Panc1 (cell line): Measurements from ENCODE around the gene MAML3. TPM values are rescaled to one million over a fixed set of nuclear protein-coding genes. Genes with fewer than 3 reads are reported as not detected.

Source experiments
- ATAC-seq: fragments of 200-7000 bp; cut with Tn5 transposase; 2 replicates; pipeline ENCODE4 v1.9.1; 2020; ENCODE audit warnings: mild to moderate bottlenecking, moderate library complexity
- BruUV-seq: library from RNA; stranded (reverse); fragments of 400-500 nt; replicated peaks from 2 replicates; lab custom pipeline; 2021; lab: Mats Ljungman, UMichigan
- CTCF ChIA-PET: fragments of 300-600 bp; sonication (Branson Sonifier 250); formaldehyde crosslinking; loops from one replicate; lab custom pipeline; 2022; ENCODE audit warnings: antibody characterized with exemption; lab: Charles Lee
- POLR2A ChIA-PET: fragments of 300-600 bp; sonication (Branson Sonifier 250); formaldehyde crosslinking; loops from one replicate; lab custom pipeline; 2022; ENCODE audit warnings: antibody characterized with exemption; lab: Charles Lee
- DNase-seq: peaks from one replicate; pipeline ENCODE4 v3.0.0-alpha.2; 2010; ENCODE audit warnings: low read depth, low spot score
- H3K27ac ChIP-seq: 2 replicates; pipeline ENCODE4 v1.5.1; 2011; ENCODE audit warnings: mild to moderate bottlenecking, low read length, inconsistent platforms
- H3K27me3 ChIP-seq: fragments of 200-500 bp; sonication (Bioruptor generic); 2 replicates; pipeline ENCODE4 v1.6.0; 2014; ENCODE audit warnings: low read length, inconsistent platforms; ENCODE audit not compliant: control insufficient read depth, insufficient read depth
- H3K36me3 ChIP-seq: fragments of 200-500 bp; sonication (Bioruptor generic); 2 replicates; pipeline ENCODE4 v1.5.1; 2014; ENCODE audit warnings: inconsistent platforms, mild to moderate bottlenecking, low read length, moderate library complexity; ENCODE audit not compliant: control insufficient read depth, insufficient read depth
- H3K4me1 ChIP-seq: 2 replicates; pipeline ENCODE4 v1.5.1; 2011; ENCODE audit warnings: inconsistent platforms, mild to moderate bottlenecking, low read length, moderate library complexity; ENCODE audit not compliant: control insufficient read depth, insufficient read depth
- H3K4me3 ChIP-seq, 2 experiments: 2 replicates each; pipeline ENCODE4 v1.5.1; 2011 to 2012; ENCODE audit warnings: low read depth in 2 of 2, low read length in 2 of 2, mild to moderate bottlenecking in 2 of 2, inconsistent platforms in 1 of 2, moderate library complexity in 1 of 2
- H3K9me3 ChIP-seq: fragments of 200-500 bp; sonication (Bioruptor generic); 2 replicates; pipeline ENCODE4 v1.5.1; 2014; ENCODE audit warnings: low read depth, mild to moderate bottlenecking, inconsistent platforms, low read length, moderate library complexity; ENCODE audit not compliant: control insufficient read depth, insufficient read depth
- POLR2AphosphoS5 ChIP-seq: IDR thresholded peaks from 2 replicates; pipeline ENCODE4 v1.6.1; 2012; ENCODE audit warnings: mild to moderate bottlenecking, low read depth, low read length, moderate library complexity
- SIN3A ChIP-seq: IDR thresholded peaks from 2 replicates; pipeline ENCODE4 v1.6.1; 2012; ENCODE audit warnings: low read depth, mild to moderate bottlenecking, low read length, moderate library complexity, borderline replicate concordance; ENCODE audit not compliant: insufficient read depth
- TCF7L2 ChIP-seq: IDR thresholded peaks from 2 replicates; pipeline ENCODE4 v1.6.1; 2011; ENCODE audit warnings: mild to moderate bottlenecking, low read depth, low read length, inconsistent platforms
- in situ Hi-C: cut with HindIII; loops from 2 replicates; pipeline ENCODE4 v1.10.0; 2016; ENCODE audit warnings: low sequenced_read_pairs, low pct_unique_long_range_greater_than_20kb
- intact Hi-C: fragments of 100-400 bp; cut with micrococcal nuclease; formaldehyde crosslinking; loops from one replicate; pipeline ENCODE4 v1.10.0; 2022; ENCODE audit not compliant: unreplicated experiment
- total RNA-seq: library from RNA; stranded (reverse); gene quantifications from one replicate; pipeline ENCODE4 v1.2.1, GENCODE V29; 2021; ENCODE audit not compliant: unreplicated experiment
- TF ChIP-seq, protein P1 (sequence below): fragments of 450-650 bp; IDR thresholded peaks from 2 replicates; pipeline ENCODE4 v1.5.1; 2017; ENCODE audit warnings: mild to moderate bottlenecking
- TF ChIP-seq, protein P2 (sequence below), 2 experiments: IDR thresholded peaks; 2 replicates each; pipeline ENCODE4 v1.6.1; 2011 to 2012; ENCODE audit warnings: low read depth in 2 of 2, control low read depth in 1 of 2, low read length in 1 of 2, mild to moderate bottlenecking in 1 of 2, moderate library complexity in 1 of 2; ENCODE audit not compliant: insufficient read depth in 1 of 2

Gene MAML3
- total RNA-seq, 1 experiment from 2014 or later, result 7.7 TPM

DNA sequence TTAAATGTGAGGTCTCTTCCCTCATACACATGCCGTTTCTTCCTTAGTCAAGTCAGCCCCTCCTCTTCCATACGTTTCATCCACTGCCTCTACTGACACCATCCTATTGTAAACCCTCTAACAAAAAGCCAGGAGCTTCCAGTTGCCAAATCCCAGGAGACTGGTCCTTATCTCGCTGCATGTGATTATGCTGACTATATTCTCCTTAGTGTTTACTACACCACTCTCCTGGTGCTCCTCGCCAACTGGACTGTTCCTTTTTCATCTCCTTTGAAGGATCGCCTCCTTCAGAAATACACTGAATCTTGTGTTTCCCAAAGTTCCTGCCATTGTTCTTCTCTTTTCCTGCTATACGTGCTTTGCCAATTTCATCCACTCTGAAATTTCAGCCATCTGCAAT, 27.7 kb downstream of the MAML3 start:
- ChIA-PET POLR2A (no interaction called here), CTCF (no interaction called here)
- no peak for ATAC-seq

DNA sequence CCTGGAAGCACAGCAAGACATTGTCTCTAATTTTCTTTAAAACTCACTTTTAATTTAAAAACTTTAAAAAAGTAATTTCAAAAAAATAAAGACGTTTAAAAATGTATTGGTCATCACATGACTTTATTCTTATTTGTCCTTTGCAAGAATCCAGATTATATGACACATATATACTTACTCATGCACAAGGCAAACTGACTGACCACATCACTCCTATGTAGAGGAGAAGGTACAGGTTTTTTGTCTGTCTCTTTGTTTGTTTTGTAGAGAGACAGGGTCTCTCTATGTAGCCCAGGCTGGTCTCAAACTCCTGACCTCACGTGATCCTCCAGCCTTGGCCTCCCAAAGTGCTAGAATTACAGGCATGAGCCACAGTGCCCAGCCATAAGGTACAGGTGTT, 28.6 kb downstream of the MAML3 start:
- ChIA-PET POLR2A (no interaction called here), CTCF (no interaction called here)
- no peak for DNase-seq
- TF ChIP-seq, protein P1, sequence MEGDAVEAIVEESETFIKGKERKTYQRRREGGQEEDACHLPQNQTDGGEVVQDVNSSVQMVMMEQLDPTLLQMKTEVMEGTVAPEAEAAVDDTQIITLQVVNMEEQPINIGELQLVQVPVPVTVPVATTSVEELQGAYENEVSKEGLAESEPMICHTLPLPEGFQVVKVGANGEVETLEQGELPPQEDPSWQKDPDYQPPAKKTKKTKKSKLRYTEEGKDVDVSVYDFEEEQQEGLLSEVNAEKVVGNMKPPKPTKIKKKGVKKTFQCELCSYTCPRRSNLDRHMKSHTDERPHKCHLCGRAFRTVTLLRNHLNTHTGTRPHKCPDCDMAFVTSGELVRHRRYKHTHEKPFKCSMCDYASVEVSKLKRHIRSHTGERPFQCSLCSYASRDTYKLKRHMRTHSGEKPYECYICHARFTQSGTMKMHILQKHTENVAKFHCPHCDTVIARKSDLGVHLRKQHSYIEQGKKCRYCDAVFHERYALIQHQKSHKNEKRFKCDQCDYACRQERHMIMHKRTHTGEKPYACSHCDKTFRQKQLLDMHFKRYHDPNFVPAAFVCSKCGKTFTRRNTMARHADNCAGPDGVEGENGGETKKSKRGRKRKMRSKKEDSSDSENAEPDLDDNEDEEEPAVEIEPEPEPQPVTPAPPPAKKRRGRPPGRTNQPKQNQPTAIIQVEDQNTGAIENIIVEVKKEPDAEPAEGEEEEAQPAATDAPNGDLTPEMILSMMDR, result no peak
- TF ChIP-seq TCF7L2 (no peak), SIN3A (no peak), POLR2AphosphoS5 (no peak)
- TF ChIP-seq, protein P2, sequence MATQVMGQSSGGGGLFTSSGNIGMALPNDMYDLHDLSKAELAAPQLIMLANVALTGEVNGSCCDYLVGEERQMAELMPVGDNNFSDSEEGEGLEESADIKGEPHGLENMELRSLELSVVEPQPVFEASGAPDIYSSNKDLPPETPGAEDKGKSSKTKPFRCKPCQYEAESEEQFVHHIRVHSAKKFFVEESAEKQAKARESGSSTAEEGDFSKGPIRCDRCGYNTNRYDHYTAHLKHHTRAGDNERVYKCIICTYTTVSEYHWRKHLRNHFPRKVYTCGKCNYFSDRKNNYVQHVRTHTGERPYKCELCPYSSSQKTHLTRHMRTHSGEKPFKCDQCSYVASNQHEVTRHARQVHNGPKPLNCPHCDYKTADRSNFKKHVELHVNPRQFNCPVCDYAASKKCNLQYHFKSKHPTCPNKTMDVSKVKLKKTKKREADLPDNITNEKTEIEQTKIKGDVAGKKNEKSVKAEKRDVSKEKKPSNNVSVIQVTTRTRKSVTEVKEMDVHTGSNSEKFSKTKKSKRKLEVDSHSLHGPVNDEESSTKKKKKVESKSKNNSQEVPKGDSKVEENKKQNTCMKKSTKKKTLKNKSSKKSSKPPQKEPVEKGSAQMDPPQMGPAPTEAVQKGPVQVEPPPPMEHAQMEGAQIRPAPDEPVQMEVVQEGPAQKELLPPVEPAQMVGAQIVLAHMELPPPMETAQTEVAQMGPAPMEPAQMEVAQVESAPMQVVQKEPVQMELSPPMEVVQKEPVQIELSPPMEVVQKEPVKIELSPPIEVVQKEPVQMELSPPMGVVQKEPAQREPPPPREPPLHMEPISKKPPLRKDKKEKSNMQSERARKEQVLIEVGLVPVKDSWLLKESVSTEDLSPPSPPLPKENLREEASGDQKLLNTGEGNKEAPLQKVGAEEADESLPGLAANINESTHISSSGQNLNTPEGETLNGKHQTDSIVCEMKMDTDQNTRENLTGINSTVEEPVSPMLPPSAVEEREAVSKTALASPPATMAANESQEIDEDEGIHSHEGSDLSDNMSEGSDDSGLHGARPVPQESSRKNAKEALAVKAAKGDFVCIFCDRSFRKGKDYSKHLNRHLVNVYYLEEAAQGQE (IDR thresholded peaks at IDR 0.05; ENCODE audit: insufficient read depth in 1 of 2, low read depth in 2 of 2, low read length in 1 of 2), result no peak
- intact Hi-C loops, result no loop called here
- no TSS peak for BruUV-seq
- Histone ChIP-seq H3K27ac (no peak overlapping the region), H3K4me3 (no peak overlapping the region), H3K27me3 (no peaks in the 10 kb centered on the region), H3K9me3 (no peaks in the 10 kb centered on the region), H3K36me3 (no peaks in the 10 kb centered on the region), H3K4me1 (no peaks in the 10 kb centered on the region)
- in situ Hi-C loops, result no loop called here
- ATAC-seq, result no peak

More for the DNA sequence above, 27.7 kb downstream of the MAML3 start:
- Histone ChIP-seq H3K27me3 (no peaks in the 10 kb centered on the region), H3K9me3 (no peaks in the 10 kb centered on the region), H3K4me1 (no peaks in the 10 kb centered on the region), H3K36me3 (no peaks in the 10 kb centered on the region), H3K4me3 (no peak overlapping the region), H3K27ac (no peak overlapping the region)
- no TSS peak for BruUV-seq
- intact Hi-C loops, result no loop called here
- TF ChIP-seq, protein P1, result no peak
- TF ChIP-seq TCF7L2, result no peak
- TF ChIP-seq, protein P2 (IDR thresholded peaks at IDR 0.05; ENCODE audit: insufficient read depth in 1 of 2, low read depth in 2 of 2, low read length in 1 of 2), result no peak
- in situ Hi-C loops, result no loop called here
- DNase-seq, result no peak
